HEK293T (cell line): ENCODE data around the gene FETUB.

Experiments used
- CTCF ChIA-PET: fragments of 350-600 bp; formaldehyde crosslinking; extraction: SDS; loops from one replicate; lab custom pipeline; 2021; ENCODE audit warnings: antibody characterized with exemption, inconsistent platforms; lab: Yijun Ruan, JAX
- POLR2A ChIA-PET: fragments of 350-600 bp; formaldehyde crosslinking; extraction: SDS; loops from one replicate; lab custom pipeline; 2020; ENCODE audit warnings: antibody characterized with exemption, inconsistent platforms; lab: Yijun Ruan, JAX
- DNase-seq: peaks from one replicate; pipeline ENCODE4 v3.0.0; 2012; ENCODE audit warnings: mixed read lengths; ENCODE audit errors: extremely low spot score
- ARNT ChIP-seq: fragments of 450-650 bp; IDR thresholded peaks from 2 replicates; pipeline ENCODE4 v1.6.1; 2017; ENCODE audit warnings: mild to moderate bottlenecking
- BHLHE40 ChIP-seq: fragments of 450-650 bp; IDR thresholded peaks from 2 replicates; pipeline ENCODE4 v1.6.1; 2016; ENCODE audit warnings: mild to moderate bottlenecking, moderate library complexity, borderline replicate concordance
- CTBP1 ChIP-seq: fragments of 450-650 bp; IDR thresholded peaks from 2 replicates; pipeline ENCODE4 v1.6.1; 2016; ENCODE audit warnings: borderline replicate concordance
- ELF4 ChIP-seq: fragments of 450-650 bp; IDR thresholded peaks from 2 replicates; pipeline ENCODE4 v1.6.1; 2017; ENCODE audit warnings: antibody characterized with exemption
- FOXA1 ChIP-seq: fragments of 450-650 bp; IDR thresholded peaks from 2 replicates; pipeline ENCODE4 v1.6.1; 2016; ENCODE audit warnings: mild to moderate bottlenecking
- FOXK2 ChIP-seq: fragments of 450-650 bp; IDR thresholded peaks from 2 replicates; pipeline ENCODE4 v1.6.1; 2016; ENCODE audit warnings: mild to moderate bottlenecking
- FOXM1 ChIP-seq: fragments of 450-650 bp; IDR thresholded peaks from 2 replicates; pipeline ENCODE4 v1.6.1; 2017; ENCODE audit warnings: mild to moderate bottlenecking, borderline replicate concordance
- HDGF ChIP-seq: fragments of 450-650 bp; IDR thresholded peaks from 2 replicates; pipeline ENCODE4 v1.6.1; 2017; ENCODE audit warnings: antibody characterized with exemption, borderline replicate concordance
- L3MBTL2 ChIP-seq: fragments of 450-650 bp; conservative IDR thresholded peaks from 2 replicates; pipeline ENCODE4 v1.6.1; 2016; ENCODE audit warnings: mild to moderate bottlenecking
- LEF1 ChIP-seq: fragments of 450-650 bp; IDR thresholded peaks from 2 replicates; pipeline ENCODE4 v1.6.1; 2017; ENCODE audit warnings: mild to moderate bottlenecking, borderline replicate concordance
- NFRKB ChIP-seq: fragments of 450-650 bp; IDR thresholded peaks from 2 replicates; pipeline ENCODE4 v1.6.1; 2016; ENCODE audit warnings: mild to moderate bottlenecking, moderate library complexity
- PKNOX1 ChIP-seq: fragments of 450-650 bp; IDR thresholded peaks from 2 replicates; pipeline ENCODE4 v1.6.1; 2016
- SP1 ChIP-seq: fragments of 450-650 bp; IDR thresholded peaks from 2 replicates; pipeline ENCODE4 v1.6.1; 2017
- SUZ12 ChIP-seq: fragments of 450-650 bp; IDR thresholded peaks from 2 replicates; pipeline ENCODE4 v1.6.1; 2016; ENCODE audit warnings: mild to moderate bottlenecking
- TARDBP ChIP-seq: fragments of 450-650 bp; IDR thresholded peaks from 2 replicates; pipeline ENCODE4 v1.6.1; 2016
- ZNF384 ChIP-seq: fragments of 450-650 bp; IDR thresholded peaks from 2 replicates; pipeline ENCODE4 v1.6.1; 2016

The FETUB gene

GRCh38 chr3:186622651-186623310 is 17.4 kb upstream of the FETUB start:
- CTCF ChIA-PET = no interaction called here
- POLR2A ChIA-PET = no interaction called here

GRCh38 chr3:186624598-186624997 is 15.6 kb upstream of the FETUB start:
- ChIA-PET POLR2A (no interaction called here), CTCF (interaction anchor here (0.7 kb wide), 1 partner anchor 10 kb away, joined by 4 read pairs; no protein-coding TSS in a partner anchor)
- TF ChIP-seq TARDBP (no peak), LEF1 (no peak), BHLHE40 (no peak), FOXA1 (no peak), FOXM1 (no peak), PKNOX1 (no peak), ELF4 (no peak), L3MBTL2 (no peak), NFRKB (no peak), SUZ12 (no peak), ARNT (no peak), SP1 (no peak), ZNF384 (no peak), CTBP1 (no peak)
- no peak for DNase-seq

More at GRCh38 chr3:186622651-186623310, 17.4 kb upstream of the FETUB start:
- DNase-seq = no peak
- TF ChIP-seq ZNF384 (no peak), PKNOX1 (no peak), FOXK2 (no peak), ELF4 (no peak), SP1 (no peak), TARDBP (no peak), L3MBTL2 (no peak), CTBP1 (no peak), LEF1 (no peak), BHLHE40 (no peak), FOXA1 (no peak), SUZ12 (no peak), NFRKB (no peak), ARNT (no peak), FOXM1 (no peak), HDGF (no peak)

GRCh38 chr3:186625600-186626042 is 14.6 kb upstream of the FETUB start:
- DNase-seq = no peak

GRCh38 chr3:186626254-186626847 is 13.8 kb upstream of the FETUB start:
- TF ChIP-seq L3MBTL2 (no peak), FOXA1 (no peak), NFRKB (no peak), ELF4 (no peak), SUZ12 (no peak), BHLHE40 (no peak), CTBP1 (no peak), LEF1 (no peak), HDGF (no peak)
- DNase-seq = no peak
- ChIA-PET CTCF (no interaction called here), POLR2A (no interaction called here)

More at GRCh38 chr3:186625600-186626042, 14.6 kb upstream of the FETUB start:
- CTCF ChIA-PET = no interaction called here
- TF ChIP-seq SUZ12 = no peak
- TF ChIP-seq FOXK2 = no peak
- TF ChIP-seq HDGF = no peak
- TF ChIP-seq SP1 = no peak
- no peak for TF ChIP-seq FOXA1
- no peak for TF ChIP-seq ARNT
- TF ChIP-seq BHLHE40 = no peak
- no peak for TF ChIP-seq FOXM1
- TF ChIP-seq NFRKB = no peak
- TF ChIP-seq CTBP1 = no peak
- no peak for TF ChIP-seq L3MBTL2
- no peak for TF ChIP-seq TARDBP
- no peak for TF ChIP-seq ZNF384
- TF ChIP-seq LEF1 = no peak
- TF ChIP-seq PKNOX1 = no peak
- no peak for TF ChIP-seq ELF4
- POLR2A ChIA-PET = no interaction called here

- TF ChIP-seq CTBP1 (no peak), FOXM1 (no peak), BHLHE40 (no peak), FOXA1 (no peak), SUZ12 (no peak)
- ChIA-PET POLR2A (no interaction called here), CTCF (no interaction called here)
- no peak for DNase-seq
Observed at GRCh38 chr3:186627852-186628414, 12.3 kb upstream of the FETUB start.
